ENCODE measurements around the gene ADGRG6.
"Not testable (repeated sequence)": the region's sequence is repeated elsewhere in the genome, so short reads cannot be mapped to it uniquely, and the experiment has no call there.

ADGRG6 gene

GRCh38 chr6:142322504-142323198 lies 20.8 kb downstream of the ADGRG6 start:
- no peak for DNase-seq (ENCODE audit: low read depth)

GRCh38 chr6:142323377-142323776 lies 21.6 kb downstream of the ADGRG6 start:
- DNase-seq (ENCODE audit: low read depth) = no peak

- no peak for DNase-seq (ENCODE audit: low read depth)
These were observed 22.3 kb downstream of the ADGRG6 start for GRCh38 chr6:142324111-142324510.

- DNase-seq (ENCODE audit: low read depth) = no peak
These were observed 23.3 kb downstream of the ADGRG6 start for GRCh38 chr6:142325111-142325510.

GRCh38 chr6:142326540-142326939 lies 24.7 kb downstream of the ADGRG6 start:
- DNase-seq (ENCODE audit: low read depth) = no peak

GRCh38 chr6:142328070-142328469 lies 26.3 kb downstream of the ADGRG6 start:
- no peak for DNase-seq (ENCODE audit: low read depth)

- no peak for DNase-seq (ENCODE audit: low read depth)
These were observed 27.8 kb downstream of the ADGRG6 start for GRCh38 chr6:142329486-142330113.

- DNase-seq (ENCODE audit: low read depth) = no peak
These were observed 29.3 kb downstream of the ADGRG6 start for GRCh38 chr6:142331075-142331551.

GRCh38 chr6:142331601-142332000 lies 29.8 kb downstream of the ADGRG6 start:
- no peak for DNase-seq (ENCODE audit: low read depth)

- no peak for DNase-seq (ENCODE audit: low read depth)
These were observed 30.7 kb downstream of the ADGRG6 start for GRCh38 chr6:142332393-142333098.

- no peak for DNase-seq (ENCODE audit: low read depth)
These were observed 31.6 kb downstream of the ADGRG6 start for GRCh38 chr6:142333431-142333830.

- no peak for DNase-seq (ENCODE audit: low read depth)
These were observed 32.5 kb downstream of the ADGRG6 start for GRCh38 chr6:142334294-142334693.

- no peak for DNase-seq (ENCODE audit: low read depth)
These were observed 33.6 kb downstream of the ADGRG6 start for GRCh38 chr6:142335415-142335814.

GRCh38 chr6:142336183-142336582 lies 34.4 kb downstream of the ADGRG6 start:
- no peak for DNase-seq (ENCODE audit: low read depth)

- no peak for DNase-seq (ENCODE audit: low read depth)
These were observed 35.0 kb downstream of the ADGRG6 start for GRCh38 chr6:142336787-142337186.

GRCh38 chr6:142339113-142339512 lies 37.3 kb downstream of the ADGRG6 start:
- DNase-seq (ENCODE audit: low read depth) = no peak

- DNase-seq (ENCODE audit: low read depth) = no peak
These were observed 38.3 kb downstream of the ADGRG6 start for GRCh38 chr6:142339968-142340658.

GRCh38 chr6:142341855-142342330 lies 40.1 kb downstream of the ADGRG6 start:
- no peak for DNase-seq (ENCODE audit: low read depth)

- DNase-seq (ENCODE audit: low read depth) = no peak
These were observed 41.2 kb downstream of the ADGRG6 start for GRCh38 chr6:142342986-142343385.

- no peak for DNase-seq (ENCODE audit: low read depth)
These were observed 42.1 kb downstream of the ADGRG6 start for GRCh38 chr6:142343938-142344337.

GRCh38 chr6:142345261-142345660 lies 43.5 kb downstream of the ADGRG6 start:
- no peak for DNase-seq (ENCODE audit: low read depth)

GRCh38 chr6:142346166-142346565 lies 44.4 kb downstream of the ADGRG6 start:
- not testable (repeated sequence) for DNase-seq (ENCODE audit: low read depth)
